PC-9 (cell line): Measurements from ENCODE around the gene SMOC2. TPM values are rescaled to one million over a fixed set of nuclear protein-coding genes. Genes with fewer than 3 reads are reported as not detected.

ENCODE experiments used
- BruUV-seq: library from RNA; stranded (reverse); fragments of 400-500 nt; replicated peaks from 2 replicates; lab custom pipeline; 2021; lab: Mats Ljungman, UMichigan
- CTCF ChIA-PET: fragments of 300-600 bp; sonication (Branson Sonifier 250); formaldehyde crosslinking; loops from one replicate; lab custom pipeline; 2022; ENCODE audit warnings: antibody characterized with exemption; lab: Charles Lee
- POLR2A ChIA-PET: fragments of 300-600 bp; sonication (Branson Sonifier 250); formaldehyde crosslinking; loops from one replicate; lab custom pipeline; 2022; ENCODE audit warnings: antibody characterized with exemption; ENCODE audit not compliant: unreplicated experiment; lab: Charles Lee
- DNase-seq, 2 experiments: peaks; one replicate each; pipeline versions ENCODE4 v3.0.0 to v3.0.0-alpha.2; 2015 to 2022; ENCODE audit warnings: mixed read lengths in 1 of 2
- H2AFZ ChIP-seq: fragments of 200-600 bp; sonication (generic); 2 replicates; pipeline ENCODE4 v1.8.1; 2017; ENCODE audit warnings: antibody characterized with exemption
- H3F3A ChIP-seq: fragments of 200-600 bp; sonication (generic); 2 replicates; pipeline ENCODE4 v1.8.1; 2017; ENCODE audit warnings: antibody characterized with exemption, mild to moderate bottlenecking, low read depth; ENCODE audit not compliant: insufficient read depth
- H3K27ac ChIP-seq: fragments of 200-600 bp; sonication (generic); 2 replicates; pipeline ENCODE4 v1.6.1; 2016; ENCODE audit warnings: mixed run types
- H3K27me3 ChIP-seq: fragments of 200-600 bp; sonication (generic); 2 replicates; pipeline ENCODE4 v1.6.1; 2016; ENCODE audit warnings: low read depth, mixed run types; ENCODE audit not compliant: insufficient read depth
- H3K36me3 ChIP-seq: fragments of 200-600 bp; sonication (generic); 2 replicates; pipeline ENCODE4 v1.6.1; 2016; ENCODE audit warnings: low read depth, mixed run types
- H3K4me1 ChIP-seq: fragments of 200-600 bp; sonication (generic); replicated peaks from 2 replicates; pipeline ENCODE4 v1.6.1; 2016; ENCODE audit warnings: mixed run types; ENCODE audit not compliant: insufficient read depth
- H3K4me2 ChIP-seq: fragments of 200-600 bp; sonication (generic); 2 replicates; pipeline ENCODE4 v1.6.1; 2017; ENCODE audit warnings: mixed run types
- H3K4me3 ChIP-seq: fragments of 200-600 bp; sonication (generic); 2 replicates; pipeline ENCODE4 v1.6.1; 2016; ENCODE audit warnings: mixed run types
- H3K79me2 ChIP-seq: fragments of 200-600 bp; sonication (generic); 2 replicates; pipeline ENCODE4 v1.6.1; 2017; ENCODE audit warnings: low read depth, mixed run types
- H3K9me2 ChIP-seq: fragments of 200-600 bp; sonication (generic); 2 replicates; pipeline ENCODE4 v1.8.1; 2017; ENCODE audit warnings: mild to moderate bottlenecking; ENCODE audit not compliant: insufficient read depth
- H3K9me3 ChIP-seq: fragments of 200-600 bp; sonication (generic); 2 replicates; pipeline ENCODE4 v1.8.1; 2016; ENCODE audit warnings: low read depth; ENCODE audit not compliant: insufficient read depth
- H4K20me1 ChIP-seq: fragments of 200-600 bp; sonication (generic); 2 replicates; pipeline ENCODE4 v1.8.1; 2017; ENCODE audit not compliant: insufficient read depth
- CTCF ChIP-seq: fragments of 200-600 bp; sonication (generic); conservative IDR thresholded peaks from 2 replicates; pipeline ENCODE4 v1.6.1; 2017; ENCODE audit warnings: mixed run types, antibody characterized with exemption, mild to moderate bottlenecking, moderate library complexity
- EZH2 ChIP-seq: fragments of 200-600 bp; sonication (generic); IDR thresholded peaks from 2 replicates; pipeline ENCODE4 v1.8.0; 2017; ENCODE audit warnings: antibody characterized with exemption, low read depth
- intact Hi-C: fragments of 100-400 bp; cut with micrococcal nuclease; formaldehyde crosslinking; loops from one replicate; pipeline ENCODE4 v1.10.0; 2022; ENCODE audit not compliant: unreplicated experiment
- total RNA-seq: library from RNA; stranded (reverse); gene quantifications from 2 replicates; pipeline ENCODE4 v1.2.3, GENCODE V29; 2021

Gene SMOC2
- total RNA-seq, 1 experiment from 2014 or later = not detected

DNA sequence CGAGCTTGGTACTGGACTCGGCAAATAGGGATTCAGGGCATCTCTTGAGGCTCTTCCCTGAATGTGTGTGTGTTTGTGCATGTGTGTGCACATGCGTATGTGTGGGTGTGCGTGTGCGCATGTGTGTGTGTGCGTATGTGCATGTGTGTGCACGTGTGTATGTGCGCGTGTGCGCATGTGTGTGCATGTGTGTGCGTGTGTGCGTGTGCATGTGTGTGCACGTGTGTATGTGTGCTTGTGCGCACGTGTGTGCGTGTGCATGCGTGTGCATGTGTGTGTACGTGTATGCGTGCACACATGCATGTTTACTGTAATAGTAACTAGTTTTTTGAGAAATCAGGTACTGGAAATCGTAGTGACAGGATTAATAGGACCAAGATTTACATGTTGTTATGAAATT is 117.7 kb downstream of the SMOC2 start:
- no peaks in the 10 kb centered on the region for H3F3A ChIP-seq
- H3K4me1 ChIP-seq = no peaks in the 10 kb centered on the region
- no peak overlapping the region for H3K4me3 ChIP-seq
- no peaks in the 10 kb centered on the region for H3K36me3 ChIP-seq
- no peak overlapping the region for H2AFZ ChIP-seq
- no peaks in the 10 kb centered on the region for H3K9me3 ChIP-seq
- intact Hi-C loops = no loop called here
- CTCF ChIA-PET = no interaction called here
- H3K27me3 ChIP-seq = peaks cover 57% of the 10 kb centered on the region
- no TSS peak for BruUV-seq
- DNase-seq = no peak
- H3K4me2 ChIP-seq = no peak overlapping the region
- no peak overlapping the region for H3K27ac ChIP-seq
- no peaks in the 10 kb centered on the region for H3K79me2 ChIP-seq
- no peaks in the 10 kb centered on the region for H4K20me1 ChIP-seq
- POLR2A ChIA-PET = no interaction called here
- TF ChIP-seq CTCF = no peak
- no peak for TF ChIP-seq EZH2
- no peaks in the 10 kb centered on the region for H3K9me2 ChIP-seq

- Histone ChIP-seq H3K9me3 (no peaks in the 10 kb centered on the region), H2AFZ (no peak overlapping the region), H3K27me3 (peaks cover 57% of the 10 kb centered on the region), H3K36me3 (no peaks in the 10 kb centered on the region), H3K9me2 (no peaks in the 10 kb centered on the region), H3K4me3 (no peak overlapping the region), H3F3A (no peaks in the 10 kb centered on the region), H3K4me1 (no peaks in the 10 kb centered on the region), H3K4me2 (no peak overlapping the region), H4K20me1 (no peaks in the 10 kb centered on the region), H3K27ac (no peak overlapping the region), H3K79me2 (no peaks in the 10 kb centered on the region)
- no peak for DNase-seq
- ChIA-PET POLR2A (no interaction called here), CTCF (no interaction called here)
- no peak for TF ChIP-seq EZH2
- TF ChIP-seq CTCF = no peak
- BruUV-seq = no TSS peak
- intact Hi-C loops = no loop called here
These were observed 118.7 kb downstream of the SMOC2 start for GRCh38 chr6:168559574-168560098.

- no peaks in the 10 kb centered on the region for H4K20me1 ChIP-seq
- DNase-seq = no peak
- TF ChIP-seq EZH2 (no peak), CTCF (no peak)
- no peaks in the 10 kb centered on the region for H3F3A ChIP-seq
- no peaks in the 10 kb centered on the region for H3K9me3 ChIP-seq
- H3K36me3 ChIP-seq = no peaks in the 10 kb centered on the region
- H3K4me1 ChIP-seq = no peaks in the 10 kb centered on the region
- no peaks in the 10 kb centered on the region for H3K79me2 ChIP-seq
- no peak overlapping the region for H3K4me3 ChIP-seq
- BruUV-seq = no TSS peak
- H3K9me2 ChIP-seq = no peaks in the 10 kb centered on the region
- H3K27me3 ChIP-seq = peaks cover 57% of the 10 kb centered on the region
- ChIA-PET CTCF (no interaction called here), POLR2A (no interaction called here)
- no peak overlapping the region for H3K27ac ChIP-seq
- no peak overlapping the region for H3K4me2 ChIP-seq
- H2AFZ ChIP-seq = no peak overlapping the region
- intact Hi-C loops = no loop called here
These were observed 119.1 kb downstream of the SMOC2 start for GRCh38 chr6:168560126-168560525.
